Dendritic cell treated with granulocyte-macrophage colony-stimulating factor and Interleukin-4, amounts not matched to agents 40 ng/mL and 50 ng/mL, for 4 days (primary cell): ENCODE data around the gene RASL11A.
"Not testable (repeated sequence)": the region's sequence is repeated elsewhere in the genome, so short reads cannot be mapped to it uniquely, and the experiment has no call there.

Source experiments
- H3K27ac Mint-ChIP-seq: one replicate; pipeline ENCODE4 v1.8.0; 2022; ENCODE audit warnings: mild to moderate bottlenecking, mixed read lengths
- H3K27me3 Mint-ChIP-seq: one replicate; pipeline ENCODE4 v1.8.0; 2022; ENCODE audit warnings: mild to moderate bottlenecking, mixed read lengths
- H3K36me3 Mint-ChIP-seq: one replicate; pipeline ENCODE4 v1.8.0; 2022; ENCODE audit warnings: low read depth, mixed read lengths
- H3K4me1 Mint-ChIP-seq: one replicate; pipeline ENCODE4 v1.8.0; 2022; ENCODE audit warnings: low read depth, mixed read lengths
- H3K4me3 Mint-ChIP-seq: one replicate; pipeline ENCODE4 v1.8.0; 2022; ENCODE audit warnings: mild to moderate bottlenecking, moderate library complexity, mixed read lengths
- H3K9me3 Mint-ChIP-seq: one replicate; pipeline ENCODE4 v1.8.0; 2022; ENCODE audit warnings: mixed read lengths
- intact Hi-C: fragments of 100-400 bp; cut with micrococcal nuclease; formaldehyde crosslinking; loops from one replicate; pipeline ENCODE4 v1.15.0; 2022

The RASL11A gene

DNA sequence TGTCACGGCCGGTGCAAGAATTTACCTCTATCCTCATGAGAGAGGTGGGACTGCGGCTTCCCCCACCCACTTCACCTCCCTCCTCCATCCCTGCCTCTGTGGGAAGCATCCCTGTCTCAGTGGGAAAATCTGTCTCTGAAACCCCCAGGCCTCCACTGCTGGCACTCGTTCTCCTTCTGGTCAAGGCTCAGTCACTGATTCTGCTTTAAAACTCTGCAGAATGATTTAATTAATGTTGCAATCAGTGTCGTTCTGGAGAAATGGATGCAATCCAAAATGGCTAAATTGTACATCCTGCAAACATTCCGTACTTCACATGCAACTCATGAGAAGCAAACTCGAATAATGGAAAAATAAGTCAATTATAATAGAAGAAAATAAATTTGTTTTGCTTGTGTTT is 5.6 kb downstream of the RASL11A start:
- peaks cover 26% of the 10 kb centered on the region for H3K27me3 Mint-ChIP-seq

DNA sequence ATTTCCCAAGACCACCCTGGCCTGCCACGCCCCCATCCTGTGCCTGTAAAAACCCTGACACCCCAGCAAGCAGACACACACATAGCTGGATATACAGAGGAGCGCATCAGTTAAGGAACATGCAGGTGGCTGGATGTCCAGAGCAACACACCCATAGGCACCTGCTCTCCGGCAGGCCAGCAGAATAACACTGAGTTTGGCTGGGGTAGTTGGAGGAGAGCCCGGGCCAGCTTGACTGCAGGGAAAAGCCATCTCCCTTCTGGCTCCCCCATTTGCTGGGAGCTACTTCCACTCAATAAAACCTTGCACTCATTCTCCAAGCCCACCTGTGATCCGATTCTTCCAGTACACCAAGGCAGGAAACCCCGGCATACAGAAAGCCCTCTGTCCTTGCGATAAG is 8.9 kb downstream of the RASL11A start:
- Mint-ChIP-seq H3K27ac (no peak overlapping the region), H3K27me3 (peaks cover 3% of the 10 kb centered on the region), H3K4me1 (peaks cover 9% of the 10 kb centered on the region), H3K4me3 (no peak overlapping the region), H3K9me3 (no peaks in the 10 kb centered on the region), H3K36me3 (no peaks in the 10 kb centered on the region)
- intact Hi-C loops = no loop called here

More for the DNA sequence above, 5.6 kb downstream of the RASL11A start:
- Mint-ChIP-seq H3K27ac (no peak overlapping the region), H3K4me3 (no peak overlapping the region), H3K9me3 (no peaks in the 10 kb centered on the region), H3K36me3 (no peaks in the 10 kb centered on the region), H3K4me1 (peaks cover 9% of the 10 kb centered on the region)
- intact Hi-C loops = no loop called here

DNA sequence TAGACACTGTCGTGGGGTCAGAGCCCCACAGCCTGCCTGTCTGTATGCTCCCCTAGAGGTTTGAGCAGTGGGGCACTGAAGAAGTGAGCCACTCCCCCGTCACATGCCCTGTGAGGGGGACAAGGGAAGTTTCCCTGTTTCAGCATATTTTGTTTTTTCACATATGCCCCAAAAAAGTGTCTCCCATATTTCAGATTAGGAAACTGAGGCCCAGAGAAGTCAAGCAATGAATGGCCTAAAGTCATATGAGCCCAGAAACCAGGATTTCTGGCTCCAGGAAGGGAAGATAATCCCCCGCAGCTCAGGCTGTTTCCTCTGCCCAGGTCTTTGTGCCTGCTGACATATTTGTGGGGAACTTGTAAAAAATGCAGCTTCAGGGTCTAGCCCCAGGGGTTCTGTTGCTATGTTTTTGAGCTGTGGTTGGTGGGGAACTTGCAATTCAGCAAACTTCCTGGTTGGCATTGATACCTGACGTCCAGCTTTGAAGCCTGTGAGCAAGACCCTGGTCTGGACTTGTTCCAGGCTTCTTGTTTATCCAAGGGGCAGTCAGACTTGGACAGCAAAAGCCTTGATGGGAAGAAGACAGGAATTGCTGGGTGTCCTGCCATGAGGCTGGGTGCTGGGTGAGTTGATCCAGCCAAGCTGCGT is 9.5 kb downstream of the RASL11A start:
- H3K4me3 Mint-ChIP-seq = no peak overlapping the region
- H3K4me1 Mint-ChIP-seq = peaks cover 9% of the 10 kb centered on the region
- peaks cover under 1% of the 10 kb centered on the region for H3K27me3 Mint-ChIP-seq
- no peak overlapping the region for H3K27ac Mint-ChIP-seq
- intact Hi-C loops = no loop called here
- H3K36me3 Mint-ChIP-seq = no peaks in the 10 kb centered on the region
- H3K9me3 Mint-ChIP-seq = no peaks in the 10 kb centered on the region

DNA sequence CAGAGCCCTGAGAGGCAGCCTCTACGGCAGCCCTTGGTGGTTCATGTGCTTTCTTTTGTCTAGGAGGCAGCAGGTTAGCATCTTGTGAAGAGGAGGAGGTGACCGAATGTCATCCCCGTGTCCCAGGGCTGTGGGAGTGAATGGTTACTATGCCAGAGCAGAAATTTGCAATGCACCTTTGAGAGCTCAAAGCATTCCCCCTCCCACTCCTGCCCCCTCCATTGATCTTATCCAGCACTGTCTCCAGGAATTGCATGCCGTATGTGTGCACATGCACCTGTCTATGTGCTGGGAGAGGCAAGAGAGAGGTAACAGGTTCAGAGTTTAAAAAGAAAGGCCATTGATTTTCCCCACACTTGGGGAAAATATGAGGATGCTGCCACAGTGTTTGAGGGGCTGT is 10.2 kb downstream of the RASL11A start:
- H3K27ac Mint-ChIP-seq = no peak overlapping the region
- peaks cover 9% of the 10 kb centered on the region for H3K4me1 Mint-ChIP-seq
- intact Hi-C loops = no loop called here

DNA sequence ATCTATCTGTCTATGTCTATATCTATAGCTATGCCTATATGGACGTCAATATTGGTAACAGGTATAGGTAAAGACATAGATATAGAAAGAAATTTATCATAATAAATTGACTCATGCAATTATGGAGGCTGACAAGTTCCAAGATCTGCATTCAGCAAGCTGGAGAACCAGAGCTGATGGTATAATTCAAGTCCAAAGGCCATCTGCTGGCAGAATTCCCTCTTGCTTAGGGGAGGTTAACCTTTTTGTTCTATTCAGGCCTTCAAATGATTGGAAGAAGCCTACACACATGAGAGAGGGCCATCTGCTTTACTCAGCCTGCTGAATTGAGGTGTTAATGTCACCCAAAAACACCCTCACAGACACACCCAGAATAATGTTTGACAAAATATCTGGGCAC is 10.8 kb downstream of the RASL11A start:
- peaks cover 9% of the 10 kb centered on the region for H3K4me1 Mint-ChIP-seq
- H3K4me3 Mint-ChIP-seq = no peak overlapping the region
- intact Hi-C loops = no loop called here
- no peak overlapping the region for H3K27ac Mint-ChIP-seq
- H3K36me3 Mint-ChIP-seq = no peaks in the 10 kb centered on the region
- H3K27me3 Mint-ChIP-seq = no peaks in the 10 kb centered on the region
- no peaks in the 10 kb centered on the region for H3K9me3 Mint-ChIP-seq

More for the DNA sequence above, 10.2 kb downstream of the RASL11A start:
- no peaks in the 10 kb centered on the region for H3K27me3 Mint-ChIP-seq
- no peaks in the 10 kb centered on the region for H3K9me3 Mint-ChIP-seq
- H3K4me3 Mint-ChIP-seq = no peak overlapping the region
- H3K36me3 Mint-ChIP-seq = no peaks in the 10 kb centered on the region

DNA sequence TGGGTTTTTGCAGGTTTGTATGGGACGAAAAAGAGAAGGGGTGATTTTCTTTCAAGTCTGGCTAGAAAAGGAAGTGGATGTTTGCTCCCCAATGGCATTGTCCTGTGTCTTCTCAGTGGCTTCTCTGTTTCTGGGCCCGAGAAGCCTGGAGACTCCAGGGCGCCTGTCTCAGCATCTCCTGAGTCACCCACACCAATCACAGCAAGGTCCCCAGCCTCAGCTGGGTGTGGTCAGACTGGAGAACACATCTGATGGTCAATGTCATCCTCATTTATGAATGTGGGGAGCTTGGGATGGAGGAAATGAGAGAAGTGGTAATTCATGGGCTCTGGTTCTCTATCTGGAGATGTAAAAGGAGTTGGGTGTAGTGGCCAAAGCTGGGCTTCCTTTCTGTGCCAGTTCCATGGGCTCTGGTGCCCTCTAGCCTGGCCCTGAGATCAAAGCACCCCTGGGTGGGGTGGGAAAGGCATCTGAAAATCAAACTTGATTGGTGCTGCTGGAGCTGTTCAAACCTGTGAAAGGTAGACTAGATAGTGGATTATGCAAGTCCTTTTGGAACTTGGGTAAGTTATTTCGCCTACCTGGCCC is 13.4 kb downstream of the RASL11A start:
- H3K27me3 Mint-ChIP-seq = no peaks in the 10 kb centered on the region
- H3K9me3 Mint-ChIP-seq = no peaks in the 10 kb centered on the region
- no peak overlapping the region for H3K4me3 Mint-ChIP-seq
- H3K36me3 Mint-ChIP-seq = no peaks in the 10 kb centered on the region
- intact Hi-C loops = loop anchor here (1.0 kb wide), 1 partner anchor 299 kb away; no protein-coding TSS in a partner anchor
- no peak overlapping the region for H3K27ac Mint-ChIP-seq
- H3K4me1 Mint-ChIP-seq = peaks cover 9% of the 10 kb centered on the region

DNA sequence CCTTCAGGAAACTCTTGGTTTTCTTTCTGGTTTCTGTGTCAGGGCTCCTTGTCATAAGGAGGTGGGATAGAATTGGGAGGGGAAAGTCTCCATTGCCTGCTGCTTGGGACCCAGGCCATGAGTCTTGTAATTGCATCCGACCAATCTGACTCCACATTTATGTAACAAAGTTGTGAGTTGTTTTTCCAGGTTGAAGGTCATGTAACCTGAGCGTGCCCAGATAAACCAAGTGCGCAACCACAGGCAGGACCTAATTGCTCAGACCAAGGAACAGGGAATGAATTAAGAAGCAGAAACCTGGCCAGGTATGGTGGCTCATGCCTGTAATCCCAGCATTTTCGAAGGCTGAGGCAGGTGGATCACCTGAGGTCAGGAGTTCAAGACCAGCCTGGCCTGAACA is 17.8 kb downstream of the RASL11A start:
- H3K4me1 Mint-ChIP-seq = peaks cover 5% of the 10 kb centered on the region
- no peaks in the 10 kb centered on the region for H3K9me3 Mint-ChIP-seq
- no peaks in the 10 kb centered on the region for H3K36me3 Mint-ChIP-seq
- H3K27me3 Mint-ChIP-seq = peaks cover 6% of the 10 kb centered on the region
- no peak overlapping the region for H3K27ac Mint-ChIP-seq
- intact Hi-C loops = no loop called here
- H3K4me3 Mint-ChIP-seq = no peak overlapping the region

DNA sequence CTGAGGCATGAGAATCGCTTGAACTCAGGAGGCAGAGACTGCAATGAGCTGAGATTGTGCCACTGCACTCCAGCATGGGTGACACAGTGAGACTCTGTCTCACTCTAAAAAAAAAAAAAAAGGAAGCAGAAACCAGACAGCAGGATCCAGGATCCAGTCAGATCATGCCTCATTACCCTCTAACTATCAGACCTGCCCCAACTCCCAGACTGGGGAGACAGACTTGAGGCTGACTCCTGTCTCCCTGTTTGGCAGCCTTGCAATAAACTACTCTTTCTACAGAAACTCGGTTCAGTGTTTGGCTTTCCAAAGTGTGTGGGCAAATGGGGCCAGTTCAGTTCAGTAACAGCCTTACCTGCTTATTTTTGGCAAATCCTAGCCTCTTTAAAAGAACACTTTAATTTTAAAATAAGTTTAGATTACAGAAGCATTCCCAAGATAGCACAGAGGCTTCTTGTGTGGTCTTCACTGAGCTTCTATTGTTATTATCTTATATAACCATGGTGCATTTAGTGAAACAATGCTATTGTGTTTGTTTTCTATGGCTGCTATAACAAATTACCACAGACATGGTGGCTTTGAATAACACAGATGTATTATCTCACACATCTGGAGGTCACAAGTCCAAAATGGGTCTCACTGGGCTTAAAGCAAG is 18.5 kb downstream of the RASL11A start:
- no peak overlapping the region for H3K4me3 Mint-ChIP-seq
- H3K9me3 Mint-ChIP-seq = no peaks in the 10 kb centered on the region
- peaks cover 8% of the 10 kb centered on the region for H3K27me3 Mint-ChIP-seq
- intact Hi-C loops = no loop called here
- no peaks in the 10 kb centered on the region for H3K36me3 Mint-ChIP-seq
- H3K27ac Mint-ChIP-seq = no peak overlapping the region
- H3K4me1 Mint-ChIP-seq = peaks cover under 1% of the 10 kb centered on the region

DNA sequence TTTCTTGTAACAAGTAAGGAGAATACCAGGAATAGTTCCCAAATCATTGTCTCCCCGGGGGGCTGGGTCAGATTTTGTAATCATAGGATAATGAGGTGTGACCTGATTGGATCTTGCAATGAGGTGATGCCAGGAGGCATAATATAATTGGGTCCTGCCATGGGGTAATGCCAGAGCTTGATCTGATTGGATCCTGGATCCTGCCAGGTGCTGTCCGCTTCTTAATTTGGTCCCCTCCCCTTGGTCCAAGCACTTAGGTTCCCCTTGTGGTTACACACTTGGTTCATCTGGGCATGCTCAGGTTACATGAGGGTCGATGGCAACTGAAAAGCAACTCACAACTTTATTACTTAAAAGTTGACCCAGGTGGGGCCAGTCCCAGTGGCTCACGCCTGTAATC is 20.1 kb downstream of the RASL11A start:
- intact Hi-C loops = no loop called here
- H3K27ac Mint-ChIP-seq = no peak overlapping the region

DNA sequence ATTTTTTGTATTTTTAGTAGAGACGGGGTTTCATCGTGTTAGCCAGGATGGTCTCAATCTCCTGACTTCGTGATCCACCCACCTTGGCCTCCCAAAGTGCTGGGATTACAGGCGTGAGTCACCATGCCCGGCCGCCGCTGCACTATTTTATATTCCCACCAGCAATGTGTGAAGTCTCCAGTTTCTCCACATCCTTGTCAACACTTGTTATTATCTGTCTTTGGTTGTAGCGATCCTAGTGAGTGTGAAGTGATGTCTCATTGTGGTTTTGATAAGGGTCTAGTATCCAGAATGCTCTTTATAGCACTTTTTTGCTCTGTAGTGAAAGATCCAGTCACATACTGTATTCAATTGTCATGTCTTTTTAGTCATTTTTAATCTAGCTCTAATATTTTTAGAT is 21.3 kb downstream of the RASL11A start:
- H3K4me1 Mint-ChIP-seq, intact Hi-C loops, H3K36me3 Mint-ChIP-seq, H3K27ac Mint-ChIP-seq, H3K9me3 Mint-ChIP-seq, H3K27me3 Mint-ChIP-seq, H3K4me3 Mint-ChIP-seq: not testable (repeated sequence)

More for the DNA sequence above, 20.1 kb downstream of the RASL11A start:
- no peaks in the 10 kb centered on the region for H3K4me1 Mint-ChIP-seq
- no peaks in the 10 kb centered on the region for H3K9me3 Mint-ChIP-seq
- no peaks in the 10 kb centered on the region for H3K36me3 Mint-ChIP-seq
- peaks cover 9% of the 10 kb centered on the region for H3K27me3 Mint-ChIP-seq
- H3K4me3 Mint-ChIP-seq = no peak overlapping the region

DNA sequence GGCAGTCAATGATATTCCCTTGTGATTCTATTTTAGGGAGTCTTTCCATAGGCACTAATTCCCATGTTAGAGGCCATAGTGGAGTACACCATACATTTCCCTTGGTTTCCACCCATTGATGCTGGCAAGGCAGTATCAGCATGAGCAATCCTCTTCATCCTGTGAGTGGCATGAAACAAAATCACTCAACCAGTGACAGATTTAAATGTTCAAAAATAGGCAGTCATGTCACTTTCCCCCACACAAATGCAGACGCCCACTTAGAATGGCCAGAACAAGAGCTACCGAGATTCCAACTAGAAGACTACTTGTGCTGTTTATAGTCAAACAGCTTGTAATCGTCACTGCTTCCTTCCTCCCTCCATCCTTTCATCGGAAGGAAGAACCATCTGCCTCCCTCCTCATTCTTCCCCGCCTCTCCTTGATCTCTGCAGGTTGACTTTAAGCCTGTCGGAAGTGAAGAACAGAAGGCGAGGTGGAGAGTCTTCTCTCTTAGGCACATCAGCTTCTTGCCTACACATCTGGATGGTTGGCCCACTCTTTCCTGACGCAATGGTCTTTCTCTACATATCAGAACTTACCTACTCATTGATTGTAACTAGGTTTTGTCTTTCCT is 22.6 kb downstream of the RASL11A start:
- Mint-ChIP-seq H3K4me1 (no peaks in the 10 kb centered on the region), H3K4me3 (no peak overlapping the region), H3K27ac (no peak overlapping the region), H3K27me3 (peaks cover 9% of the 10 kb centered on the region), H3K36me3 (no peaks in the 10 kb centered on the region), H3K9me3 (no peaks in the 10 kb centered on the region)
- intact Hi-C loops = no loop called here

DNA sequence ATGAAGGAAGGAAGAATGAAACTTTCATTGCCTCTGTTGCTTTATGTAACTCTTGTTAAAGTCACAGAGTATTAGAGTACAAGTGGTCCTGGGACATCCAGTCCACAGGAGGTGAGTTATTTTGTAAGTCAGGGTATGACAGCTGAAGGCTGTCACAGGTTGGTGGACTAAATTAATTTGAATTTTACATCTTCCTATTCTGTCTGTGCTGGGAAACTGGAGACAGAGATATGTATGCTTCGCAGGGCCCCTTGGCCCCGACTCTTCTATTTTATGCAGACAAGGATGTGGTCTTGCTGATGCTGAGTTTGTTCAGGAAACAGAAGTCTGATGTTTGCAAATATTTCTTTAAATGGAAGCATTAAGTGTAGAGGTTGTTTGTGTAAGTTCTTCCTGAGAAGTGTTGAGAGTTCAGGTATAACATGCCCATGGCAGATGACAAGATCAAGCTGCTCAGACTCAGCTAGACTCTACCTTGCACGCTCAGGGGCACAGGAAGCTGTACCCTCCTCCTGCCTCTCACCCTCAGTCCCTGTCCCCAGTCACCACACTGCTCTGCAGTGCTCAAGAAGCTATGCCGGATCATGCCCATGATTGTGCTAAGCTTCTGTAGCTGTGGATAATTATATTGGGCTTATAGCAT is 23.4 kb downstream of the RASL11A start:
- Mint-ChIP-seq H3K27ac (no peak overlapping the region), H3K4me3 (no peak overlapping the region), H3K36me3 (no peaks in the 10 kb centered on the region), H3K4me1 (no peaks in the 10 kb centered on the region), H3K9me3 (no peaks in the 10 kb centered on the region), H3K27me3 (peaks cover 9% of the 10 kb centered on the region)
- intact Hi-C loops = no loop called here

DNA sequence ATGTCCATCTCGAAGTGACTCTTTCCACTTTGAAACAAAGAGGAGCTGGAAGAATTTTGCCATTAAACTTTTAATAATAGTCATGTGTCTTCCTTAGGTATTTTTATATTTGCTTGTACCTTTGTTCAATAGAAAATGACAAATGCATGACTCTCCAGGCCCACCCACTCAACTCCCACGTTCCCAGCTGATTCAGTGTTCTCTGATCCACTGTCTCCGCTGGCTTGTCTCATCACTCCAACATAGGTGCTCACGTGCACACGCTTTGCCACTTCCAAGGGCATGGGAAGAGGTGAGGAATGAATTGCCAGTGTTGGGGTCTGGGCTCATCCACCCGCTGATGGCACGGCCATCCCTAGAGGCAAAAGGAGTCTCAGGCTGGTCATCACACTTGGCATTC is 24.5 kb downstream of the RASL11A start:
- no peaks in the 10 kb centered on the region for H3K36me3 Mint-ChIP-seq
- H3K9me3 Mint-ChIP-seq = no peaks in the 10 kb centered on the region
- H3K27me3 Mint-ChIP-seq = peaks cover 9% of the 10 kb centered on the region
- no peaks in the 10 kb centered on the region for H3K4me1 Mint-ChIP-seq
- intact Hi-C loops = no loop called here
- no peak overlapping the region for H3K27ac Mint-ChIP-seq
- no peak overlapping the region for H3K4me3 Mint-ChIP-seq

DNA sequence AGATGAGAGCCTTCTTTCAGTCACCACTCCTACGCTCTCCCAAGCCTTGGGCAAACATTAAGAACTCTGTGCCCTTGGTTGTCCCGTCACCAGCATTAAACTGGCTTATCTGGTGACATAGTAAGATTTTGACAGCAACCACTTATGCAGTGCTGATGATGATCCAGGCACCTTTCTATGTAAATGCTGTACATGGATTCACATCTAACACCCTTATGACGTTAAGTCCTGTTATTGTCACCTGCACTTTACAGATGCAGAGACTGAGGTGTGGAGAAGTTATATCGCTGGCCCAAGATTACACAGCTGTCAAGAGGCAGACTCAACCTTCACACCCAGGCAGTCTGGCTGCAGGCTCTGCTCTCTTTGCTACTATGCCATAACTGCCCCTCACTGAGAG is 25.0 kb downstream of the RASL11A start:
- Mint-ChIP-seq H3K4me1 (no peaks in the 10 kb centered on the region), H3K4me3 (no peak overlapping the region), H3K9me3 (no peaks in the 10 kb centered on the region), H3K36me3 (no peaks in the 10 kb centered on the region), H3K27me3 (peaks cover 9% of the 10 kb centered on the region), H3K27ac (no peak overlapping the region)
- intact Hi-C loops = no loop called here
